IPS DF 19.7 (cell line): ENCODE results near the gene PBX3.

Source experiments
- DNase-seq: peaks from one replicate; pipeline ENCODE4 v3.0.0-alpha.2; 2013; ENCODE audit warnings: low read depth, low spot score

PBX3 gene

DNA sequence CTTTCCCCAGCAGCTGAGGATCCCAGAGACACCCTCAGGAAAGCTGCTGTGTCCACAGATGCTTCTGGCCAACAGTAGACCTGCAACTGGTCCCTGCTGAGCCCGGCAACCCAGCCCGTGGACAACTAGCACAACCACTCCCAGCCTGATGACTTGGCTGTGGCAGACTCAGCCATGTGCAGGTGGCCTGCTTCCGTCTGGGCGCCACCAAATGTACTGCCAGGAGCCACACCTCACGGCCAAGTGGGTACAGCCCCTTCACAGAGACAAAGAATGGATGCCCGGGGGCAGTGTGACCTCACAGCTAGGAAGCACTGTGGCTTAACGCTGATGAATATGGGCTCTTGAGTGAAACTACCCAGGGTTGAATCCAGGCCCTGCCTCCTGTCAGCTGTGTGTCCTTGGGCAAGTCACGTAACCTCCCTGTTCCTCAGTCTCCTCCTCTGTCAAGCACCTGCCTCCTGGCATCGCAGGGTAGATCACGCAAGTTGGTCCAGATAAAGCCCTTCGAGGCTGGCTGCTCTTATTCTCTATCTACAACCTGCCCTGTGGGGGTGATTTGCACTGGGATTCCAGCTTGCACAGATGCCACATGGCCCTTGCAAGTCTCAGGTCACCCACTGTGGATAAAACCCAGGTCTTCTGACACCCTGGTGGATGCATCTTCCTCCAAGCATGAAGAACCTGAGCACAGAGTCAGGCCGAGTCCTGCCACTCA lies 225.0 kb downstream of the PBX3 start:
- DNase-seq: no peak

DNA sequence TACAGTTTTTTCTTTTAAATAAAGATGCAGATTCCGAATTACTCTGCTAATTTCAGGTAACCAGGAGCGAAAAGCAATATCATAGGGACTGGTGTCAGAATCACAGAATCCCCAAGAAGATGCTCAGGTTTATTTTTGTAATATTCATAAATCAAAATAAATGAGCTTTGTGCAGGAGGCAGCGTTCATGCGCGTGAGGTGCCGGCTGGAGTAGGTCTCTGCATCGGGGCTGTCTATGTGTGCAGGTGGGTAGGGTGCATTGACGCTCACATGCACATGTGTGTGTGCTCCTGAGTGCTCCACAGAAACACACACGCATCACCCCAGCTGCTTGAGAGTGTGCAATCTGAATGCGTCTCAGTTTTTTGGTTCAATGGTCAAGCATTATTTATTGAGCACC lies 226.4 kb downstream of the PBX3 start:
- no peak for DNase-seq

DNA sequence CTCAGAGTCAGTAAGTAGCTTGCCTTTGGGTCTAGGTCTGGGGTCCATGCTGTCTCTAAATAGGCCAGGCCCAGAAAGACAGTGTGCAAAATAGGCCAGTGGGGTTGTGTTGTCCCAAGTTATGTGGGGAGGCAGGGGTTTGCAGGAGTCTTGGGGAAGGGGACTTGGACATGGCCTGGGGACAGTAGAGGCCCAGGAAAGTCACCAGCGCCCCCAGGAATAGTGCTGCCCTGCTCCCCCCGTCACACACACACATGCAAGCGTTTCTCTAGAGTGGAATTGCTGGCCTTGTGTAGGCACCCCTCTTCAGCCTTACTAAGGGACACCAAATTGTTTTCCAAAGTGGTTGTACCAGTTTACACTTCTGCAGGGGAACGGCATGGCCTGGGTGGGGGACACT lies 227.5 kb downstream of the PBX3 start:
- DNase-seq: no peak

DNA sequence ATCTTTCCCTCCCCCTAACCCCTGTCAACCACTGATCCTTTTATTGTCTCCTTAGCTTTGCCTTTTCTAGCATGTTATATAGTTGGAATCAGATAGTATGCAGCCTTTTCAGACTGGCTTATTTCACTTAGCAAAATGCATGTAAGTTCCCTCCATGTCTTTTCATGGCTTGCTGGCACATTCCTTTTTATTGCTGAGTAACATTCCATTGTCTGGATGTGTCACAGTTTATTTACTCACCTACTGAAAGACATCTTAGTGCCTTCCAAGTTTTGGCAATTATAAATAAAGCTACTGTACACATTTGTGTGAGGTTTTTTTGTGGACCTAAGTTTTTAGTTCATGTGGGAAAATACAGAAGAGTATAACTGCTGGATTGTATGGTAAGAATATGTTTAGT lies 230.1 kb downstream of the PBX3 start:
- no peak for DNase-seq

DNA sequence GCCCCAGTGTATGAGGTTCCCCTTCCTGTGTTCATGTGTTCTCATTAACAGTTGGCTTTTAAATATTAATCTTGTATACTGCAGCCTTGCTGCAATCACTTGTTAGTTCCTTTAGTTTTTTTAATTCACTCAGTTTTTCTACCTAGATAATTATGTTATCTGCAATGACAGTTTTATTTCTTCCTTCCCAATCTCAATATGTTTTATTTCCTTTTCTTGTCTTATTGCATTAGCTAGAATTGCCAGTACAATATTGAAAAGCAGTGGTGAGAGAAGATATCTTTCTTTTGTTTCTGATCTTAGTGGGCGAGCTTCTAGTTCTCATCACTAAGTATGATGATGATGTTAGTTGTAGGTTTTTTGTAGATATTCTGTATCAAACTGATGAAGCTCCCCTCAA lies 232.2 kb downstream of the PBX3 start:
- no peak for DNase-seq

DNA sequence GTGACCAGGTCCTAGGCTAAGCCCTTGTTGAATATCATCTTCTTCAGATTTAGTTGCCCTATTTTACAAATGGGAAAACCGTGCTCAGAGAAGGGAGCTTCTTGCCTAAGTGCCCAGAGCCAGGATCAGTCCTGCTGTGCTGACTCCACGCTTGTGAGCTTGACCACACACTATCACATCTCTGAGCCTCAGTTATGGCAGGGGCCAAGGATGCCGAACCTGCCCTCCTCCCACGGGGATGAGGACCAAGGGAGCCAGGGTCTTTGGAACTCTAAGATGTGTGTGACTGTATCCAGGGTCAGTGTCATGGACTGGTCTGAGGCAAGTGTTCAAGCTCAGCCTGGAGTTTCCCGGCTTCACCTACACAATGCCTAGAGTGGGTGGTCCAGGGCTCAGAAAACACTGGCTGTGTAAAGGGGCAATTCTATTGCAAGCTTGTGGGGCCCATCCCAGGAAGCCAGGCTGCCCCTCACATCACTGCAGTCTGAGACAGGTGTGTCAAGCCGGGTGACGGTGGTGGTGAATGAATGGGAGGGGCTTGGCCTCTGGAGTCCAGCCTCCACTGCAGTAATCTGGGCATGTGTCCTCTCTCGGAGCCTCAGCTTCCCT lies 235.7 kb downstream of the PBX3 start:
- no peak for DNase-seq

DNA sequence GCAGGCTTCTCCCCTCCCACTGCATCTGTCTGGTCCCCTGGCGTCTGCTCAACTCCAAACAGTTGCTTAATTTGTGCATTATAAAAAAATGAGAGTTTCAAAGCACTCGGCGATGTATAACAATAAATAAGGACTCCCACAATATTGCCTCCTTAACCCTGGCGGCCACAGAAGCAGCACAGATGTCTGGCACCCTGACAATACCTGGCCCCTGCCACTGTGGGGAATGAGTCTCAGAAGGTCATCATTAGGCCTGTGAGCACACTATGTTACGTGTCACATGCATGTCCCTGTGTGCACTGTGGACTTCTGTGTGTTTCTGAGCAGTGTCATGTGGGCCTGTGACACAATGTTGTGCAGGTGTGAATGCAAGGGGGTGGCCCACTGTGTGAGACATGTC lies 236.5 kb downstream of the PBX3 start:
- no peak for DNase-seq

DNA sequence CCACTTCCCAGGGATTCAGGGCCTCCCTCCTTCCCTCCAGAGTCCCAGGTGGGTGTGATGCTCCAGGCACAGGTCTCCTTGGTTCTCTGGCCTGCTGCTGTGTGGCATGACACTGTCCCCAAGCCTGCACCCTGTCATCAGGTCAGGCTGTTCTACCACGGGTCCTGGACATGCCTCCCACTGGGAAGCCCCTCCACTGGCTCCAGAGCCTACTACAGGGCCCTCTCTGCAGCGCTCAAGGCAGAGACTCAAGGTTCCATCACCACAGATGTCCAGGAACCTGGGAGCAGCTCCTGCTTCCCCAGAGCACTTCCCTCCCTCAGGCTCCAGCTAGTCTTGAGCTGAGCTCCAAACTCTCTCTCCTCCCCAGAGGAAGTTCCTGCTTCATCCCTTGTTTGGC lies 237.3 kb downstream of the PBX3 start:
- DNase-seq: no peak

DNA sequence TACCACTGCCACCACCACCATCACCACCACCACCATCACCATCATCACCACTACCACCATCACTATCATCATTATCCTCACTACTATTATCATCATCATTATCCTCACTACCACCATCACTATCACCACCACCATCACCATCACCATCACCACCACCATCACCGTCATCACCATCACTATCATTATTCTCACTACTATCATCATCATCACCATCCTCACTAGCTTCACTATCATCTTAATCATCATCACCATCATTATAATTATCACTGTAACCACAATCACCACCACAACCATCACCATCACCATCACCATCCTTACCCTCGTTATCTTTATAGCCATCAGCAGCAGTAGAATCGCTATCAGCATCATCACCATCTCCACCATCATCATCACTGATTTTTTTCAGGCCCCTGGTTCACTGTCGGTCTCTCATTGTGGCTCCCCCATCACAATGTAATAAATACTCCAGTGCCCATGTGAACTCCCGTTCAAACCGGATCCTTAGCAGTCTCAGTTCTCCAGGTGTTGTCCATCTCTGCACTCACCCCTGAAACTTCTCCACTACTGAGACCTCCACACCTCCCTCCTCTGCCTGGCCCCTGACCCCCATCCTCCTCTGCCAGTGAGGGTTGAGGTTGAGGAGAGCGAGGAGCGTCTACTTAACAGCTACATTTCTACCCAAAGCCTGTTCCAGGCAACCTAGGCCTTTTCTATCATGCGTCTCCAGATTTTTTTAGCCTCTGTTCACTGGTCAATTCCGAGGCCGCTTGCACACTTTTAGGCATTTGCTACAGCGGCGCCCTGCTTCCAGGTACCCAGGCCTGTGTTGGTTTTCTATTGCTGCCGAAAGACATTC lies 238.2 kb downstream of the PBX3 start:
- no peak for DNase-seq

DNA sequence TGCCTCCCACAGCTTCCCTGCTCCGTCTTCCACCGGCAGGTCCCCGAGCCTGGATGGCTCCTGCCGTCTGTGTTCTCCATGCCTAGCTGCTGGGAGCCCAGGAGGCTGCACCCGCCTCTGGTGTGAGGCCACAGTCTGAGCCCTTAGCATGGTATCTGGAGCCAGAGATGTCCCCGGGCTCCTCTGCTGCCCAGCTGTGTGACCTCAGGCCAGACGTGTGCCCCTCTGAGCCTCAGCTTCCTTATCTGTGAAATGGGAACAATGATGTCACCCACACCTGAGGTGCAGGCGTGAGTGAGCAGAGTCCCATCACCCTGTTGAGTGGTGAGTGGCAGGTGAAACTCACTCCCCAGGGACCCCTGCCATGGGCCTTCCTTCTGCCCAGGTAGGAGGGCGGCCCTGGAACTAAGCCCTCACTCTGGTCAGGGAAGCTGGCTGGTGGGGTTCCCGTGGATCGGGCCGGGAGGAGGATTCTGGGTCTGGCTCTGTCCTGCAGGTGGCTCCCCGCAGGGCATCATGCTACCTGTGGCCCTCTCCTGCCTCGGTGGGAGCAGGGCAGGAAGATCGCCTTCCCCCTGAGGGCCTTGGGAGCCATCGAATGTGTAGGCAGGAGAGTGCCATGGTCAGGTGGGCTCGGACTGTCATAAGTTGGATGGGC lies 239.0 kb downstream of the PBX3 start:
- DNase-seq: no peak

DNA sequence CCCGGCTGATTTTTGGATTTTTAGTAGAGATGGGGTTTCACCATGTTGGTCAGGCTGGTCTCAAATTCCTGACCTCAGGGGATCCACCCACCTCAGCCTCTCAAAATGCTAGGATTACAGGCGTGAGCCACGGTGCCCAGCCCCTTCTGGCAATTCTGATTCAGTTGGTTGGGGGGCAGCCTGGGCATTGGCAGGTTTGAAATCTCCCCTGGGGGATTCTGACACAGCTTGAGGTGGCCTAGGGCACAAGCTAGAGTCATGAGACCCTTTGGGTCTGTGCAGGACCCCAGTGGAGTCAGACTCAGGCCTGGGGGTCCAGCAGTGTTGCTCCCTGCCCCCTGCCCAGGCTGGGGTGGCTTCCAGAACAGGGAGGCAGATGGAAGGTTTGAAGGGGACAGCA lies 239.8 kb downstream of the PBX3 start:
- DNase-seq: no peak

DNA sequence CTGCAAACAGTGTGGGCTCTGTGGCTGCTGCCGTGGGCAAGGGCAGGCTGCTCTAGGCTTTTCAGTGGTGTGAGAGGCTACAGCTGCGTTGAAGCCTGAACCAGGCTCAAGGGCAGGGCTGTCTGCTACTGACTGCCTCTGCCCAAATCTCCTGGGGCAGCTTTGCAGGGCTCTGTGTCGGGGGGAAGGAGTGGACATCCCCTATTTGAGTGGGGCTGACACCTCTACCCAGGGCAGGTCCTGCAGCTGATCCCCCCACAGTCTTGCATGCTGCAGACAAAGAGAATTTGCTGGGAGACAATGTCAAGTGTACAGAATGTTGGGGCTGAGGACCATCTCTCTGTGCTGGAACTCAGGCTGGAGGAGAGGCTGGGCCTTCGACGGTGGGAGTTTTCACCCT lies 240.2 kb downstream of the PBX3 start:
- no peak for DNase-seq

DNA sequence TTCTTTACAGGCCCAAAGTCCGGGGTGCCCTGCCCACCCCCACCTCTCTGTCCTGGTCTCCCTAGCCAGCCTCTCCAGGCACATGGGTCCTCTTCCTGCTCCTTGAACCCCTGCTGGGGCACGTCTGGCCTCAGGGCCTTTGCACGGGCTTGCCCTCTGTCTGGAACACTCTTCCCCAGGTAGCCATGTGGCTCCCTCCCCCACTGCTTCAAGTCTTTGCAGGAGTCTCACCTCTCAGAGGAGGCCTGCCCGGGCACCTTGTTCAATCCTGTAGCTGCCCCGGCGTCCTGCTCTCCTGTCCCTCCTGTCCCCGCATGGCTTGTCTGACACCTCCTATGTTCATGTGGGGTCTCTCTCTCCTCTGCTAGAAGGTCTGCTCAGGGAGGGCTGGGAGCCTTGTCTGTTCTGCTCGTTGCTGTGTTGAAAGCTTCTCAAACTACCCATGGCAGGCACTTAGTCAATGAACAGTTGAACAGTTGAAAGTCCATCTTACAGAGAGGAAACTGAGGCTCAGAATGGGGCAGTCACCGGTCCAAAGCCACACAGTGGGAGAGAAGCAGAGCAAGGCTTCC lies 241.4 kb downstream of the PBX3 start:
- no peak for DNase-seq

DNA sequence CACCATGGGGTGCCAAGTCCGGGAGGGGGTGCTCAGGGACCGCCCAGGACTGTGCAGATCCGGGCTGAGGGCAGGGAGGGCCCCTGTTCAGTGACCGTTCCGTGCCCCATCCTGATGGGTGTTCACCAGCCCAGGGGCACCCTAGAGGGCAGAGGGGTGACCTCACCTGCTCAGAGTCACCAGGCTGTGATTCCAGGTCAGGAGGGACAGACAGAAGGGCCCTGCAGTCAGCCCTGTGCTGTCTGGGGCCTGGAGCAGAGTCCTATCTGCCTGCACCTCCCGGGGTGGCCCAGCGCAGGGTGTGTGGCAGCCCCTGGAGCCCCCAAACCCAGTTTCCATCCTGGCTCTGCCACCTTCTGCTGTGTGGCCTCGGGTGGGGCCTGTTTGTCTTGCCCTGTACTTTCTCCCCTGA lies 241.9 kb downstream of the PBX3 start:
- DNase-seq: no peak

DNA sequence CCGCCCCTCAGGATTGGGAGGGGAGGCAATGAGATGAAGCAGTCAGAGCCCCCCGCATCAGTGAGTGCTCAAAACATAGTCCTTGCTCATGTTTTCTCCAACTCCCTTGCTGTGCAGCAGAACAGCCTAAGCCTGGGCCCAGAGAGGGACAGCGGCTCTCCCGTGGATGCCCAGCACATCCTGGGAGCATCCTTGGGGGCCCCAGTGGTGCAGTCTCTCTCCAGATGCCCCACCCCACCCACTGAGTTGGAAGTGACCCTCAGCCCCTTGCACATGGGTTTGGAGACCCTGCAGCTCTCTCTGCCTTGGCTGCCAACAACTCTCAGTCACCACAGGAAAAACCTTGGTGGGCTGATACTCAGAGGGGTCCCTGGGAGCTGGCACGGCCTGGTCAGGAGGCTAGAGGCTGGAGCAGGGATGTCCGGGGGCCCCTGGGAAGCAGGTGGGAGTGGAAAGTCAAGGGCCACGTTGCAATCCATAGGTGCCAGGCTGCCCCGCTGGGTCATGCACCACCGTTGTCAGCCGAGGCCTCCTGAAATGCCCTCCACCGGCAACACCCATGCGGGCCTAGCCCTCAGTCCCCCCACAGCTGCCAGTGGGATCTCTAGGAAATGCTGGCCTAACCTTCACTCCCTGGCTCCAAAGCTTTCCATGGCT lies 242.5 kb downstream of the PBX3 start:
- DNase-seq: no peak

DNA sequence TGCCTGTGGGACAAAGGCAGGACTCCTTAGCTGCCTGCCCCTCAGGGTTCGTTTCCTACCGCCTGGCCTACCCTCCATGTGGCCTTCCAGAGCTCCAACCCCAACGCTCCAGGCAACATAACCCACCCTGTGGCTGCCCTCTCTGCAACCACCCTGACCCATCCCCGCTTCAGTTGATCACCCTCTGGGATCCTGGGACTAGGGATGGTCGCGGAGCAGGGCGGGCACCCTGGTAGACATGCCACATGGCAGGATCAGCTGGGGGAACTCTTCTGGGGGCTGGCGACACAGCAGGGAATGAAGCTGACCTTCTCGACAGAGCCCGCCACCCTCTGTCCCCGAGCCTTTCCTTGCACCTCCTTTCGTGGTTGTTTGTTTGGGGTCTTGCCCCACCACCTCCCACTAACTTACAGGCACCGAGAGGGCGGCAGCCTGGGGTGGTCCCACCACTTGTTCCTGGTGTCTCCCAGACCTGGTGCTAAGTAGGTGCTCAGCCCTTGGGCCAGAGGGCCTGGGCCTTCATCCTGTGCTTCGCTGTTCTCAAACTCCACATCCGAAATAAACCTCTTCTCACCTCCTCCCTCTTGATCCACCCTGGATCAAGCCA lies 243.1 kb downstream of the PBX3 start:
- no peak for DNase-seq

DNA sequence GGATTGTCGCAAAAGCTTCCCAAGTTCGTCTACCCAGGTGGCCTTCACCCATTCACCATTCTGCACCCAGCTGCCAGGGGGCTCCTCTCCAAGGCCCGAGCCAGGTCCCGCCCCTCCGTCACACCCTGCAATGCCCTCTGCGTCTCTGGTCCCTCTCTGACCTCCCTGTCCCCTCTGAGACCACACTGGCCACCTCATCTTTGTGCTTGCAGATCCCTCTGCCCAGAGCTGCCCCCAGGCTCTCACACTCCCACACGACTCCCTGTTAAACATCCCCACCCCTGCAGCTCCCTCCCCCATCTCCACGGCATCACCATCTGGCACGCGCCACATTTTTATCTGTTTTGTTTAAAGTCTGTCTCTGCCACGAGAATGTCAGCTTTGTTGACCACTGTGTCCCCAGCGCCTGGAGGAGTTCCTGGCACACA lies 243.6 kb downstream of the PBX3 start:
- no peak for DNase-seq

DNA sequence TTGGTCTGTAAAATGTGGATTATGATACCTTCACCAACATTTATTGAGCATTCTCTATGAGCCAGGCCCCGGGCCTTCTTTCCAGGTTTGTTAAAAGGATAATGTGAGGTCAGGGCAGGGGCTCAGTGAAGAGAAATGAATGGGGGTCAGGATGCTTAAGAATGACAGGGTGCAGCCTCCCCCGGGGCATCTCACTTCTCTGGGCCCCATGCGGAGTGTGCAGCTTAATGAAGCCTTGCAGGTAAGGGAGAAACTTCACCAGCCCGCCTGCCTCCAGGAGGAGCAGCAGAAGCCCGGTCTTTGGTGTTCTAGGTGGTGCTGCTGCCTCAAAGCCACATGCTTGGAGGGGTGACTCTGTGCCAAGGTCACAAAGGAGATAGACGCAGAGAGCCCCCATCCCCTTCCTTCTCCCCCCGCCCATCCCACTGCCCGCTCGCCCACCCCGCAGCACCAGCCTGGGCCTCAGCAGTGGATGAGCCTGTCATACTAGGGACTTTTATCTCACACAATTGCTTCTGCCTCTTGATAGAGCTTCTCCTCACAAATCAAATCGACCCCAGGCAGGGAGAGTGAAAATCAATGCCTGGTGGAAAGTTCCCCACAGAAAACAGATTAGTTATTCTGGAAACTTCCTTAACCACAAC lies 244.8 kb downstream of the PBX3 start:
- no peak for DNase-seq

DNA sequence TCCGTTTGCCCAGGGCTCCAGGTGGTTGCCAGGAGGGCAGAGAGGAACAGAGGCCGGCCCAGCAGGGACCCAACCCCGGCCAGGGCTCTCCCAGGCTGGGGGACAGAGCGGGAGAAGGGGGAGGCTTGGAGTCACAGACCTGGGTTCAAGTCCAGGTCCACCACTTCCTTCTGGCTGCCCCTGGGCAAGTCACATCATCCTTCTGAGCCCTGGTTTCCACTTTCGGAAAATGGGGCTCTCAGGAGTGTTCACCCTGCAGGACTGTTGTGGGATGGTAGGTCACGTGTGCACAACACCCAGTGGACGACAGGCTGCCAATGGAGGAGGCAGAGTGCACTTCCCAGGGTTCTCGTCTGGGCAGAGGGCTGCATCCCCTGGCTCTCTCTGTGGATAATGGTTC lies 245.4 kb downstream of the PBX3 start:
- no peak for DNase-seq

DNA sequence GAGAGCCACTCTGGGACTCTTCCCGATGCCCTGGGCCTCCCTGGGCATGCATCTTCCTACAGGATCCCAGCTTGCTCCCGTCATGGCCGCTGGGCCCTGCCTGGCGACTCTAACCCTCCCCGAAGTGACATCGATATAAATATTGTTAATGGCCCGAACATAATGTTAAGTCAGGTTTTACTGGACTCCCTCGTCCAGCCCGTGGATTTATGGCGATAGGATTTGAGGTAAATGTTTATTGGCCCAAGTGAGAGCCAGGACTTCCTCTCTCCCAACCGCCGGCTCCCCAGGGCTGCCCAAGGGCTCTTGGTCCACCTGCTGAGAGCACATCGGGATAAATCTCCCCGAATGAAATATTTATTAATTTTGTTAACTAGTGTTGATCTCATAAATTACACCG lies 246.3 kb downstream of the PBX3 start:
- no peak for DNase-seq
